ENCODE data around the gene NOP16.
"Not testable (repeated sequence)": the region's sequence is repeated elsewhere in the genome, so short reads cannot be mapped to it uniquely, and the experiment has no call there.

NOP16 gene

GRCh38 chr5:176409765-176410164 lies 21.4 kb upstream of the NOP16 start:
- no peak for DNase-seq (ENCODE audit: low read depth in 2 of 2)

- DNase-seq (ENCODE audit: low read depth in 2 of 2), result no peak
Measured at GRCh38 chr5:176408590-176408989, 20.2 kb upstream of the NOP16 start.

- not testable (repeated sequence) for DNase-seq (ENCODE audit: low read depth in 2 of 2)
Measured at GRCh38 chr5:176408252-176408573, 19.8 kb upstream of the NOP16 start.

- DNase-seq (ENCODE audit: low read depth in 2 of 2), result no peak
Measured at GRCh38 chr5:176407456-176408251, 19.3 kb upstream of the NOP16 start.

GRCh38 chr5:176406436-176407052 lies 18.1 kb upstream of the NOP16 start:
- no peak for DNase-seq (ENCODE audit: low read depth in 2 of 2)

- DNase-seq (ENCODE audit: low read depth in 2 of 2), result no peak
Measured at GRCh38 chr5:176405656-176406435, 17.4 kb upstream of the NOP16 start.

GRCh38 chr5:176401281-176402205 lies 13.1 kb upstream of the NOP16 start:
- no peak for DNase-seq (ENCODE audit: low read depth in 2 of 2)

- DNase-seq (ENCODE audit: low read depth in 2 of 2), result no peak
Measured at GRCh38 chr5:176400382-176401156, 12.2 kb upstream of the NOP16 start.

GRCh38 chr5:176397736-176398420 lies 9.5 kb upstream of the NOP16 start:
- no peak for DNase-seq (ENCODE audit: low read depth in 2 of 2)

GRCh38 chr5:176396330-176396729 lies 7.9 kb upstream of the NOP16 start:
- no peak for DNase-seq (ENCODE audit: low read depth in 2 of 2)

- no peak for DNase-seq (ENCODE audit: low read depth in 2 of 2)
Measured at GRCh38 chr5:176394881-176395675, 6.7 kb upstream of the NOP16 start.

GRCh38 chr5:176394096-176394495 lies 5.7 kb upstream of the NOP16 start:
- no peak for DNase-seq (ENCODE audit: low read depth in 2 of 2)

- no peak for DNase-seq (ENCODE audit: low read depth in 2 of 2)
Measured at GRCh38 chr5:176392526-176392925, 4.1 kb upstream of the NOP16 start.

- DNase-seq (ENCODE audit: low read depth in 2 of 2), result no peak
Measured at GRCh38 chr5:176391999-176392398, 3.6 kb upstream of the NOP16 start.

- no peak for DNase-seq (ENCODE audit: low read depth in 2 of 2)
Measured at GRCh38 chr5:176391479-176391878, 3.1 kb upstream of the NOP16 start.

GRCh38 chr5:176389135-176390123 lies 1.0 kb upstream of the NOP16 start:
- DNase-seq (ENCODE audit: low read depth in 2 of 2), result no peak

- no peak for DNase-seq (ENCODE audit: low read depth in 2 of 2)
Measured at GRCh38 chr5:176388003-176388443, 375 bp downstream of the NOP16 start.

GRCh38 chr5:176387384-176387925 lies 943 bp downstream of the NOP16 start:
- no peak for DNase-seq (ENCODE audit: low read depth in 2 of 2)

Measured in stimulated activated CD4-positive, alpha-beta T cell treated with anti-CD3 and anti-CD28 coated beads, Interleukin-15, amount 100 ng/mL, for 48 hours (primary cell).